Left lung (tissue), 10 donors: ENCODE measurements around the gene DPP3. TPM values are rescaled to one million over a fixed set of nuclear protein-coding genes. Genes with fewer than 3 reads are reported as not detected.

Source experiments
- ATAC-seq: fragments of 200-7000 bp; cut with Tn5 transposase; one replicate; pipeline ENCODE4 v1.9.1; 2020; ENCODE audit warnings: moderate library complexity
- DNase-seq, 4 donors: peaks; one replicate each; pipeline ENCODE4 v3.0.0-alpha.2; 2013 to 2020
- H3K27ac ChIP-seq, 2 donors: fragments of 200-600 bp; sonication (generic) in 1 of 2; one replicate each; pipeline versions ENCODE4 v1.5.0 to v1.8.0; 2020 to 2021
- H3K27me3 ChIP-seq, 2 donors: fragments of 200-600 bp; sonication (generic) in 1 of 2; one replicate each; pipeline versions ENCODE4 v1.5.0 to v1.8.0; 2020 to 2021
- H3K36me3 ChIP-seq, 2 donors: fragments of 200-600 bp; sonication (generic) in 1 of 2; one replicate each; pipeline versions ENCODE4 v1.5.0 to v1.8.0; 2020 to 2021
- H3K4me1 ChIP-seq, 2 donors: fragments of 200-600 bp; one replicate each; pipeline ENCODE4 v1.8.0; 2021
- H3K4me3 ChIP-seq, 2 donors: fragments of 200-600 bp; sonication (generic) in 1 of 2; one replicate each; pipeline versions ENCODE4 v1.5.0 to v1.8.0; 2020 to 2021; ENCODE audit warnings: mild to moderate bottlenecking in 1 of 2
- H3K9me3 ChIP-seq, 2 donors: fragments of 200-600 bp; sonication (generic) in 1 of 2; one replicate each; pipeline versions ENCODE4 v1.5.0 to v1.8.0; 2020 to 2021
- intact Hi-C, 2 donors: fragments of 100-400 bp; cut with DNase I; formaldehyde crosslinking; loops; one replicate each; pipeline versions ENCODE4 v1.11.2 to v1.14.2; 2022
- polyA plus RNA-seq, 6 donors: library from polyadenylated mRNA; unstranded; fragments of 120-200 nt; gene quantifications; one replicate each; pipeline ENCODE4 v1.2.1, GENCODE V29; 2013; ENCODE audit not compliant: insufficient read length in 6 of 6
- total RNA-seq, 2 donors: library from RNA; stranded (reverse); fragmentation: NEBNext Ultra II Directional; extraction: Animal tissue kit (Norgen Biotek cat#: 25700); gene quantifications; one replicate each; pipeline ENCODE4 v1.2.1, GENCODE V29; 2021
- TF ChIP-seq, protein P1 (sequence below), 2 donors: fragments of 200-600 bp; sonication (generic) in 1 of 2; IDR thresholded peaks; one replicate each; pipeline versions ENCODE4 v1.5.0 to v1.8.0; 2021; ENCODE audit warnings: antibody characterized with exemption in 2 of 2
- donor health status: DM: no; HTN: yes; CAD: no.
- donor health status: DM: no; HTN: no; CAD: no.

Gene DPP3
- total and polyA plus RNA-seq, 8 donors, result 15.0 to 68.1 (median 18.5) TPM

DNA sequence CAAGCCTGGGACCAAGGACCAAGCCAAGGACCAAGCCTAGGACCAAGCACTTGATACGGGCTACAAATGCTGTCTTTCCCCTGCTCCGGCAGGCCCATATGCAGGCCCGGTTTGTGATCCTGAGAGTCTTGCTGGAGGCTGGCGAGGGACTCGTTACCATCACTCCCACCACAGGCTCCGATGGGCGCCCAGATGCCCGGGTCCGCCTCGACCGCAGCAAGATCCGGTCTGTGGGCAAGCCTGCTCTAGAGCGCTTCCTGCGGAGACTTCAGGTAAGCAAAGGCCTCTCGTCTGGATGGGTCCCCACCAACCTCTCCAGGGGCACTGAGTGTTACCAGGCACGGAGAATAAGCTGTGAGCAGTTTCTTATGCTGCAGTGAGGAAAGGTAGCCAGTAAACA is 17.0 kb downstream of the DPP3 start:
- peaks cover 0 to 100% of the 10 kb centered on the region in 2 donors for H3K36me3 ChIP-seq
- intact Hi-C loops, result no loop called here

DNA sequence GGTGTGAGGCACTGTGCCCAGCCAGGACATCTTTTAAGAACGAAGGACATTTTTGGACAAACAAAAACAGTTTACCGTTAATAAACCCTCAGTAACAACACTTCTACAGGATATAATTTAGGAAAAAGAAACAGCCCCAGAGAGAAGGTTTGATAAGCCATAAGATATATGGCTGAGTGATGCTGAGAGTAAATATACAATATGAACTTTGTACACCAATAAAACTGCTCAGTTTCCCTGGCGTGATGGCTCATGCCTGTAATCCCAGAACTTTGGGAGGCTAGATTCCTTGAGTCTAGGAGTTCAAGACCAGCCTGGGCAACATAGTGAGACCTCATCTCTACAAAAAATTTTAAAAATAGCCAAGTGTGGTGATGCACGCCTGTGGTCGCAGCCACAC is 18.3 kb downstream of the DPP3 start:
- Histone ChIP-seq H3K27ac (no peak overlapping the region), H3K36me3 (peaks cover 0 to 100% of the 10 kb centered on the region in 2 donors), H3K9me3 (no peaks in the 10 kb centered on the region), H3K4me1 (no peaks in the 10 kb centered on the region), H3K4me3 (no peak overlapping the region), H3K27me3 (no peaks in the 10 kb centered on the region)
- no peak for ATAC-seq
- TF ChIP-seq, protein P1, sequence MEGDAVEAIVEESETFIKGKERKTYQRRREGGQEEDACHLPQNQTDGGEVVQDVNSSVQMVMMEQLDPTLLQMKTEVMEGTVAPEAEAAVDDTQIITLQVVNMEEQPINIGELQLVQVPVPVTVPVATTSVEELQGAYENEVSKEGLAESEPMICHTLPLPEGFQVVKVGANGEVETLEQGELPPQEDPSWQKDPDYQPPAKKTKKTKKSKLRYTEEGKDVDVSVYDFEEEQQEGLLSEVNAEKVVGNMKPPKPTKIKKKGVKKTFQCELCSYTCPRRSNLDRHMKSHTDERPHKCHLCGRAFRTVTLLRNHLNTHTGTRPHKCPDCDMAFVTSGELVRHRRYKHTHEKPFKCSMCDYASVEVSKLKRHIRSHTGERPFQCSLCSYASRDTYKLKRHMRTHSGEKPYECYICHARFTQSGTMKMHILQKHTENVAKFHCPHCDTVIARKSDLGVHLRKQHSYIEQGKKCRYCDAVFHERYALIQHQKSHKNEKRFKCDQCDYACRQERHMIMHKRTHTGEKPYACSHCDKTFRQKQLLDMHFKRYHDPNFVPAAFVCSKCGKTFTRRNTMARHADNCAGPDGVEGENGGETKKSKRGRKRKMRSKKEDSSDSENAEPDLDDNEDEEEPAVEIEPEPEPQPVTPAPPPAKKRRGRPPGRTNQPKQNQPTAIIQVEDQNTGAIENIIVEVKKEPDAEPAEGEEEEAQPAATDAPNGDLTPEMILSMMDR (IDR thresholded peaks at IDR 0.05), result no peak
- intact Hi-C loops, result no loop called here
- no peak for DNase-seq

More for the DNA sequence above, 17.0 kb downstream of the DPP3 start:
- H3K4me3 ChIP-seq, result no peak overlapping the region
- H3K9me3 ChIP-seq, result no peaks in the 10 kb centered on the region
- no peak overlapping the region for H3K27ac ChIP-seq
- DNase-seq (no peak), ATAC-seq (no peak)
- TF ChIP-seq, protein P1 (IDR thresholded peaks at IDR 0.05), result no peak
- H3K27me3 ChIP-seq, result no peaks in the 10 kb centered on the region
- H3K4me1 ChIP-seq, result no peaks in the 10 kb centered on the region

DNA sequence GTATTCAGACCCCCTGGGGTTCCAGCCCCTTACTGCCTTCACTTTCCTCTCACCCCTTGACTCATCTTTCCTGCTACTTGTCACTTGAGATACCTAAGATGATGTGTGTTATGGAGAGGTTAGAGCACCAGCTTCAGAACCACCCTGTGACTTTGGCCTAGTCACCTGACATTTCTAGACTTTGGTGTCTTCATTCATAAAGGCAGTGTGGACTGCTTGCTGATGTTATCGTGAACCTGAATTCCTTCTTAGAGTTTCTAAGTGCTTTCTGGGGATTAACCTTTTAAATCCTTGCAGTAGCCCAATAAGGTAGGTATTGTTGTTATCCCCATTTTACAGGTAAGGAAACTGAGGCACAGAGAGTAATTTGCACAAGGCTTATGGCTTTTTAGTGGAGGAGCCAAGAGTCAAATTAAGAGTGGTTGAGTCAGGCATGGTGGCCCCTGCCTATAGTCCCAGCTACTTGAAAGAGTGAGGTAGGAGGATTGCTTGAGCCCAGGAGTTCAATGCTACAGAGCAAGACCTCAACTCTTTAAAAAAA is 25.1 kb downstream of the DPP3 start:
- ATAC-seq (no peak), DNase-seq (no peak)
- Histone ChIP-seq H3K4me3 (no peak overlapping the region), H3K4me1 (peaks cover 3 to 8% of the 10 kb centered on the region in 2 donors), H3K9me3 (no peaks in the 10 kb centered on the region), H3K27me3 (no peaks in the 10 kb centered on the region), H3K27ac (no peak overlapping the region), H3K36me3 (peaks cover 0 to 56% of the 10 kb centered on the region in 2 donors)
- intact Hi-C loops, result no loop called here
- TF ChIP-seq, protein P1 (IDR thresholded peaks at IDR 0.05), result no peak

DNA sequence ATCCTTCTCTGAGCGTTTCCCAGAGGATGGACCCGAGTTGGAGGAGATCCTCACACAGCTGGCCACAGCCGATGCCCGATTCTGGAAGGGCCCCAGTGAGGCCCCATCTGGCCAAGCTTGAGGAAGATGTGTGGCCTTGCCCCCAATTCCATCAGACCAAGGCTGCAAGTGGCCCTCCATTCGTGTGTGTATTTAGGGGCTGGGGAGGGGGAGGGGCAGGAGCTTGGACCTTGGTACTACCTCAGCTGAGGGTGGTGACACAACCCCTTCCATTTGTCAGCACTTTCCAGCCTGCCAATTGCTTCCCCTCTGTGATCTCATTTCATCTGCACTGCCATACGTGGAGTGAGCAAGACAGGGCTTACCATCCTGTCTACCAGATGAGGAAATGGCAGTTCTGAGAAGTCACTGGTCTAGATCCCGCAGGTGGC is 28.9 kb downstream of the DPP3 start:
- H3K9me3 ChIP-seq, result no peaks in the 10 kb centered on the region
- intact Hi-C loops, result no loop called here
- peaks cover 0 to 25% of the 10 kb centered on the region in 2 donors for H3K36me3 ChIP-seq
- no peaks in the 10 kb centered on the region for H3K27me3 ChIP-seq
- DNase-seq, result no peak
- H3K4me1 ChIP-seq, result peaks cover 11 to 21% of the 10 kb centered on the region in 2 donors
- H3K27ac ChIP-seq, result peak overlapping the region in 1 of 2 donors; percentile 84
- TF ChIP-seq, protein P1 (IDR thresholded peaks at IDR 0.05), result no peak
- no peak overlapping the region for H3K4me3 ChIP-seq
- no peak for ATAC-seq

DNA sequence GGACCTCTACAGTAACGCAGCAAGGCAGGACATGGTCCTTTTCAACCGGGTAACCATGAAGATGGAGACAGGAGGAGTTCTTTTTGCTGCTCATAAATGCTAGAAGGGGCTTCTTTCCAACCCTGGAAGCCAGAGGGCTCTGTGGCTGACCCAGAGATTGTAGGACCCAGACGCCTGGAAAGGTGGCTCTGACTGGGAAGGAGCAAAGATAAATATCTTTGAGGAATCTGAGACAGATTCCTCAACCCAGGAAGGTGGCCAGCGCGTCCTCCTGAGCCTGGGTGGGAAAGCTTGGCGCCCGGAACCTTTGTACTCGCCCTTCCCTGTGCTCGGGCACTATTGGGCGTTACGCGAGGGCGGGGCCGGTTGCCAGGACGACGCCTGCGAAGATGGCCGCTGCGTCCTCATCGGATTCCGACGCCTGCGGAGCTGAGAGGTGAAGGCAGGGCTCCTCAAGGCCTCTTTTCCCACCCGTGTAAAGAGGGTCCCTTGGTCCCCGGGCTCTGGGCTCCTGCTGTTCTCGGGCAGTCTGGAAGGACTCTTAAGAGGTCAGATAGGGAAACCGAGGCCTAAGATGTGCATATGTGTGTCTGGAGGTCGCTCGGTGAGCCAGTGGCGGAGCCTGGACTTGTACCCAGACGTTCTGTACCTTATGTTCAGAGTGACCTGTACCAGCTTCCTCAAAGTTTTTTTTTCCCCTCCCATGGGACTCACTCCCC is 30.2 kb downstream of the DPP3 start, which contains the start of gene BBS1:
Gene BBS1, plus strand, starts transcription at position 365 of the 719 bp plus-strand sequence. Its CDS starts 25 bp downstream, at position 390.
- intact Hi-C loops, result no loop called here
- ATAC-seq (peak; percentile 99), DNase-seq (peak; percentile 83 to 97 (median 86))
- H3K9me3 ChIP-seq, result no peaks in the 10 kb centered on the region
- peak within 1 kb of the TSS in 1 of 2 donors; percentile 84 for H3K27ac ChIP-seq
- no peaks in the 10 kb centered on the region for H3K27me3 ChIP-seq
- H3K36me3 ChIP-seq, result peaks cover 0 to 25% of the 10 kb centered on the region in 2 donors
- peaks cover 11 to 21% of the 10 kb centered on the region in 2 donors for H3K4me1 ChIP-seq
- TF ChIP-seq, protein P1 (IDR thresholded peaks at IDR 0.05), result no peak
- peak within 1 kb of the TSS; percentile 66 to 99 for H3K4me3 ChIP-seq
